AG10803 (cell line): ENCODE measurements around the gene TUBB4A.

Experiments used
- DNase-seq: peaks from one replicate; pipeline ENCODE4 v3.0.0; 2010; ENCODE audit warnings: low read depth
- H3K4me3 ChIP-seq: 2 replicates; pipeline ENCODE4 v1.5.1; 2011; ENCODE audit warnings: mild to moderate bottlenecking, low read length, control low read depth
- CTCF ChIP-seq: conservative IDR thresholded peaks from 2 replicates; pipeline ENCODE4 v1.5.1; 2011; ENCODE audit warnings: mild to moderate bottlenecking, low read length, control low read depth, inconsistent platforms

The TUBB4A gene

GRCh38 chr19:6473647-6474046 is 28.5 kb downstream of the TUBB4A start:
- TF ChIP-seq CTCF, result no peak
- H3K4me3 ChIP-seq, result no peak overlapping the region
- DNase-seq, result no peak

DNA sequence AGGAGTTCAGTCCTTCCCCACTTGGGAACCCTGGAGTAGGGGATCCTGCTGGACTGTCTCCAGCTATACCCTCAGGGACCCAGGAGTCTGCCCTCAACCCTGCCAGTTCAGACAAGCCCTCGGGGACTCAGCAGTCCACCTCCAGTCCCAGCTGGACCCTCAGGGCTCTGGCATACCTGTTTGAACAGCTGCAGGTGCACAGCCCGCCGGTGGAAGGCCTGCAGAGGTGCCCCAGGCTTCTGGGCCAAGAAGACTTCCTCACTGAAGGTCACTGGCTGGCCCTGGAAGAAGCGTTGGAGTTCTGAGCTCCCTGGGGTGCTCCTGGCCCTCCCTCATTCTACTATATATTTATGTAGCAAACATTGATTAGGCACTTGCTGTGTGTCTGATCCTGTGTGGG is 29.4 kb downstream of the TUBB4A start:
- no peak overlapping the region for H3K4me3 ChIP-seq
- no peak for DNase-seq
- TF ChIP-seq CTCF, result no peak

- DNase-seq, result no peak
- TF ChIP-seq CTCF, result no peak
- H3K4me3 ChIP-seq, result no peak overlapping the region
Measured at GRCh38 chr19:6471076-6471475, 31.0 kb downstream of the TUBB4A start.

GRCh38 chr19:6470173-6470572 is 31.9 kb downstream of the TUBB4A start:
- TF ChIP-seq CTCF, result no peak
- no peak overlapping the region for H3K4me3 ChIP-seq
- no peak for DNase-seq

- no peak for DNase-seq
- no peak for TF ChIP-seq CTCF
- no peak overlapping the region for H3K4me3 ChIP-seq
Measured at GRCh38 chr19:6467384-6467783, 34.7 kb downstream of the TUBB4A start.

- no peak for TF ChIP-seq CTCF
- H3K4me3 ChIP-seq, result no peak overlapping the region
Measured at GRCh38 chr19:6466526-6467248, 35.4 kb downstream of the TUBB4A start.

GRCh38 chr19:6465663-6466062 is 36.4 kb downstream of the TUBB4A start:
- no peak for DNase-seq
- H3K4me3 ChIP-seq, result no peak overlapping the region
- no peak for TF ChIP-seq CTCF

More at GRCh38 chr19:6466526-6467248, 35.4 kb downstream of the TUBB4A start:
- no peak for DNase-seq
